ENCODE results near the gene PI4K2B.
"Not testable (repeated sequence)": the region's sequence is repeated elsewhere in the genome, so short reads cannot be mapped to it uniquely, and the experiment has no call there.

The PI4K2B gene

GRCh38 chr4:25252230-25253070 is 18.6 kb downstream of the PI4K2B start:
- Histone ChIP-seq H3K27ac (ENCODE audit: low read length) (no peak overlapping the region), H3K9me3 (replicated peaks; ENCODE audit: insufficient read depth, low read length) (no peaks in the 10 kb centered on the region), H3K4me2 (ENCODE audit: low read depth, low read length) (no peak overlapping the region), H3F3A (ENCODE audit: insufficient read depth, low read length) (no peaks in the 10 kb centered on the region), H3K4me3 (ENCODE audit: low read length) (no peak overlapping the region), H3K9me2 (replicated peaks; ENCODE audit: insufficient read depth, low read length) (no peaks in the 10 kb centered on the region), H3K9ac (ENCODE audit: low read length) (no peak overlapping the region), H3K36me3 (replicated peaks; ENCODE audit: insufficient read depth, low read length) (peaks cover 13% of the 10 kb centered on the region; the same call in 1 of the 2 replicates), H3K4me1 (ENCODE audit: low read length) (peaks cover 14% of the 10 kb centered on the region; the same call in 1 of the 2 replicates), H4K20me1 (ENCODE audit: insufficient read depth, low read length) (peaks cover 21% of the 10 kb centered on the region; the same call in 1 of the 2 replicates), H2AFZ (ENCODE audit: low read length) (no peak overlapping the region), H3K27me3 (replicated peaks; ENCODE audit: insufficient read depth, low read length) (no peaks in the 10 kb centered on the region), H3K79me2 (ENCODE audit: low read length) (peaks cover 79% of the 10 kb centered on the region)
- DNase-seq = no peak
- no peak for TF ChIP-seq EZH2phosphoT487 (IDR thresholded peaks at IDR 0.05; ENCODE audit: low read length)
- TF ChIP-seq CTCF (IDR thresholded peaks at IDR 0.05; ENCODE audit: low read length) = no peak
- TF ChIP-seq EZH2 (optimal IDR thresholded peaks at IDR 0.05; ENCODE audit: low read depth, low read length) = no peak

- Histone ChIP-seq H3K4me3 (ENCODE audit: low read length) (no peak overlapping the region), H3K9me3 (replicated peaks; ENCODE audit: insufficient read depth, low read length) (no peaks in the 10 kb centered on the region), H3K9me2 (replicated peaks; ENCODE audit: insufficient read depth, low read length) (no peaks in the 10 kb centered on the region), H3F3A (ENCODE audit: insufficient read depth, low read length) (no peaks in the 10 kb centered on the region), H3K36me3 (replicated peaks; ENCODE audit: insufficient read depth, low read length) (peaks cover 13% of the 10 kb centered on the region; the same call in 1 of the 2 replicates), H2AFZ (ENCODE audit: low read length) (no peak overlapping the region), H3K27me3 (replicated peaks; ENCODE audit: insufficient read depth, low read length) (no peaks in the 10 kb centered on the region), H4K20me1 (ENCODE audit: insufficient read depth, low read length) (peaks cover 20% of the 10 kb centered on the region; the same call in 1 of the 2 replicates), H3K79me2 (ENCODE audit: low read length) (peaks cover 73% of the 10 kb centered on the region), H3K4me1 (ENCODE audit: low read length) (peaks cover 14% of the 10 kb centered on the region; the same call in 1 of the 2 replicates), H3K27ac (ENCODE audit: low read length) (no peak overlapping the region), H3K4me2 (ENCODE audit: low read depth, low read length) (no peak overlapping the region), H3K9ac (ENCODE audit: low read length) (no peak overlapping the region)
- no peak for TF ChIP-seq CTCF (IDR thresholded peaks at IDR 0.05; ENCODE audit: low read length)
- TF ChIP-seq EZH2 (optimal IDR thresholded peaks at IDR 0.05; ENCODE audit: low read depth, low read length) = no peak
- no peak for TF ChIP-seq EZH2phosphoT487 (IDR thresholded peaks at IDR 0.05; ENCODE audit: low read length)
- no peak for DNase-seq
Observed at GRCh38 chr4:25253071-25253445, 19.2 kb downstream of the PI4K2B start.

DNA sequence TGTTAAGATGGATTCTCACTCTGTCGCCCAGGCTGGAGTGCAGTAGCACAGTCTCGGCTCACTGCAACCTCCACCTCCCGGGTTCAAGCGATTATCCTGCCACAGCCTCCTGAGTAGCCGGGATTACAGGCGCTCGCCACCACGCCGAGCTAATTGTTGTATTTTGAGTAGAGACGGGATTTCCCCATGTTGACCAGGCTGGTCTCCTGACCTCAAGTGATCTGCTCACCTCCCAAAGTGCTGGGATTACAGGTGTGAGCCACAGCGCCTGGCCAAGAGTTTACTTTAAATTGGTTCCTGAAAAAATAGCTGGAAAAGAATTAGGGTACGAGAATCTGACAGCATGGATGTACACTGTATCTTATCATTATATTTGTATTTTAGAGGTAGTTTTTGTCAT is 20.0 kb downstream of the PI4K2B start:
- not testable (repeated sequence) for H3K9ac ChIP-seq (ENCODE audit: low read length); H3K27ac ChIP-seq (ENCODE audit: low read length); H3K9me2 ChIP-seq (replicated peaks; ENCODE audit: insufficient read depth, low read length); DNase-seq; H3F3A ChIP-seq (ENCODE audit: insufficient read depth, low read length); H3K27me3 ChIP-seq (replicated peaks; ENCODE audit: insufficient read depth, low read length); H3K4me3 ChIP-seq (ENCODE audit: low read length); H2AFZ ChIP-seq (ENCODE audit: low read length); H3K4me2 ChIP-seq (ENCODE audit: low read depth, low read length); H3K9me3 ChIP-seq (replicated peaks; ENCODE audit: insufficient read depth, low read length)
- peaks cover 70% of the 10 kb centered on the region for H3K79me2 ChIP-seq (ENCODE audit: low read length)
- H4K20me1 ChIP-seq (ENCODE audit: insufficient read depth, low read length) = peaks cover 18% of the 10 kb centered on the region; the same call in 1 of the 2 replicates
- H3K4me1 ChIP-seq (ENCODE audit: low read length) = peaks cover 14% of the 10 kb centered on the region
- peaks cover 13% of the 10 kb centered on the region; the same call in 1 of the 2 replicates for H3K36me3 ChIP-seq (replicated peaks; ENCODE audit: insufficient read depth, low read length)

All from MM.1S (cell line).